Smooth muscle cell (in vitro differentiated cells): Measurements from ENCODE around the gene CIDEB. TPM values are rescaled to one million over a fixed set of nuclear protein-coding genes. Genes with fewer than 3 reads are reported as not detected.
A peak's percentile ranks its signal among the peaks of the same experiment; 100 is the strongest.

Experiments used
- DNase-seq: peaks from one replicate; lab custom pipeline; 2025; ENCODE audit not compliant: unreplicated experiment; lab: John Stamatoyannopoulos, UW
- H2AFZ ChIP-seq: fragments of 200-600 bp; sonication (generic); 2 replicates; pipeline ENCODE4 v1.6.0; 2016; ENCODE audit warnings: antibody characterized with exemption, low read depth, mild to moderate bottlenecking
- H3F3A ChIP-seq: fragments of 200-600 bp; sonication (generic); 2 replicates; pipeline ENCODE4 v1.6.0; 2017; ENCODE audit warnings: antibody characterized with exemption, low read depth
- H3K27ac ChIP-seq: fragments of 200-600 bp; sonication (generic); 2 replicates; pipeline ENCODE4 v1.5.1; 2016; ENCODE audit warnings: low read depth, mild to moderate bottlenecking
- H3K27me3 ChIP-seq: fragments of 200-600 bp; sonication (generic); 2 replicates; pipeline ENCODE4 v1.6.1; 2016; ENCODE audit warnings: low read depth, mild to moderate bottlenecking
- H3K36me3 ChIP-seq: fragments of 200-600 bp; sonication (generic); 2 replicates; pipeline ENCODE4 v1.5.1; 2016; ENCODE audit warnings: low read depth
- H3K4me1 ChIP-seq: fragments of 200-600 bp; sonication (generic); 2 replicates; pipeline ENCODE4 v1.5.1; 2016; ENCODE audit warnings: low read depth
- H3K4me2 ChIP-seq: fragments of 200-600 bp; sonication (generic); 2 replicates; pipeline ENCODE4 v1.6.0; 2016; ENCODE audit warnings: mild to moderate bottlenecking
- H3K4me3 ChIP-seq: fragments of 200-600 bp; sonication (generic); 2 replicates; pipeline ENCODE4 v1.5.1; 2016; ENCODE audit warnings: mild to moderate bottlenecking
- H3K79me2 ChIP-seq: fragments of 200-600 bp; sonication (generic); 2 replicates; pipeline ENCODE4 v1.6.0; 2016; ENCODE audit warnings: low read depth, mild to moderate bottlenecking
- H3K9ac ChIP-seq: fragments of 200-600 bp; sonication (generic); 2 replicates; pipeline ENCODE4 v1.6.0; 2016; ENCODE audit warnings: low read depth
- H3K9me3 ChIP-seq: fragments of 200-600 bp; sonication (generic); replicated peaks from 2 replicates; pipeline ENCODE4 v1.5.1; 2016; ENCODE audit warnings: low read depth
- H4K20me1 ChIP-seq: fragments of 200-600 bp; sonication (generic); 2 replicates; pipeline ENCODE4 v1.6.0; 2016; ENCODE audit warnings: low read depth
- CTCF ChIP-seq: fragments of 200-600 bp; sonication (generic); IDR thresholded peaks from 2 replicates; pipeline ENCODE4 v1.5.1; 2017; ENCODE audit warnings: borderline replicate concordance, mild to moderate bottlenecking, antibody characterized with exemption; ENCODE audit not compliant: insufficient read depth, poor library complexity, severe bottlenecking
- WGBS: methylation state at CpG from one replicate; pipeline ENCODE4 v1.1.7; 2016; ENCODE audit warnings: low lambda C conversion rate; 5-methylcytosine and 5-hydroxymethylcytosine counted together
- polyA plus RNA-seq: library from polyadenylated mRNA; unstranded; fragments of >200 nt; fragmentation: Nextera tagmentation; extraction: Ambion mirVana; gene quantifications from 2 replicates; pipeline ENCODE4 v1.2.1, GENCODE V29; 2016
- total RNA-seq: library from RNA; depleted of rRNA; stranded (reverse); fragments of >200 nt; gene quantifications from 2 replicates; pipeline ENCODE4 v1.2.3, GENCODE V29; 2014

Gene CIDEB
- total and polyA plus RNA-seq, 2 experiments from 2014 or later, result not detected

- TF ChIP-seq CTCF, result no peak
- no peak overlapping the region for H3K27ac ChIP-seq
These were observed 20.8 kb downstream of the CIDEB start for GRCh38 chr14:24286996-24287395.

GRCh38 chr14:24285351-24285750 lies 22.4 kb downstream of the CIDEB start:
- Histone ChIP-seq H3F3A (no peaks in the 10 kb centered on the region), H3K27ac (peak overlapping the region; percentile 22)
- DNase-seq, result no peak

More at GRCh38 chr14:24286996-24287395, 20.8 kb downstream of the CIDEB start:
- H3K4me2 ChIP-seq, result no peak overlapping the region
- H3F3A ChIP-seq, result no peaks in the 10 kb centered on the region
- DNase-seq, result no peak
- no peaks in the 10 kb centered on the region for H3K27me3 ChIP-seq
- no peaks in the 10 kb centered on the region for H3K36me3 ChIP-seq
- no peak overlapping the region for H3K4me3 ChIP-seq
- H3K4me1 ChIP-seq, result no peaks in the 10 kb centered on the region
- no peaks in the 10 kb centered on the region for H3K79me2 ChIP-seq
- no peaks in the 10 kb centered on the region for H3K9me3 ChIP-seq
- no peak overlapping the region for H2AFZ ChIP-seq
- no peaks in the 10 kb centered on the region for H4K20me1 ChIP-seq
- no peak overlapping the region for H3K9ac ChIP-seq
- WGBS, result 93% methylated on average over 5 of the region's 5 CpGs

GRCh38 chr14:24284501-24285035 lies 23.2 kb downstream of the CIDEB start:
- H3K4me3 ChIP-seq, result no peak overlapping the region
- no peak overlapping the region for H2AFZ ChIP-seq
- no peak for DNase-seq
- H3K4me1 ChIP-seq, result no peaks in the 10 kb centered on the region
- H3K9me3 ChIP-seq, result no peaks in the 10 kb centered on the region
- no peaks in the 10 kb centered on the region for H4K20me1 ChIP-seq
- H3K4me2 ChIP-seq, result no peak overlapping the region
- no peak overlapping the region for H3K9ac ChIP-seq
- no peak for TF ChIP-seq CTCF
- WGBS, result 94% methylated on average over 9 of the region's 11 CpGs
- no peaks in the 10 kb centered on the region for H3K27me3 ChIP-seq
- H3F3A ChIP-seq, result no peaks in the 10 kb centered on the region
- H3K36me3 ChIP-seq, result no peaks in the 10 kb centered on the region
- peak overlapping the region; percentile 22 for H3K27ac ChIP-seq
- H3K79me2 ChIP-seq, result no peaks in the 10 kb centered on the region

More at GRCh38 chr14:24285351-24285750, 22.4 kb downstream of the CIDEB start:
- H3K4me1 ChIP-seq, result no peaks in the 10 kb centered on the region
- H3K36me3 ChIP-seq, result no peaks in the 10 kb centered on the region
- H3K27me3 ChIP-seq, result no peaks in the 10 kb centered on the region
- no peaks in the 10 kb centered on the region for H3K79me2 ChIP-seq
- H3K9me3 ChIP-seq, result no peaks in the 10 kb centered on the region
- H2AFZ ChIP-seq, result no peak overlapping the region
- no peak overlapping the region for H3K4me2 ChIP-seq
- H4K20me1 ChIP-seq, result no peaks in the 10 kb centered on the region
- H3K4me3 ChIP-seq, result no peak overlapping the region
- TF ChIP-seq CTCF, result no peak
- 47% methylated on average over 4 of the region's 4 CpGs for WGBS
- no peak overlapping the region for H3K9ac ChIP-seq

GRCh38 chr14:24283796-24284460 lies 23.8 kb downstream of the CIDEB start:
- Histone ChIP-seq H3K9ac (no peak overlapping the region), H3K4me3 (no peak overlapping the region), H2AFZ (no peak overlapping the region), H3K4me2 (no peak overlapping the region), H3K9me3 (no peaks in the 10 kb centered on the region), H3K4me1 (no peaks in the 10 kb centered on the region), H3F3A (no peaks in the 10 kb centered on the region), H3K27ac (no peak overlapping the region), H3K79me2 (no peaks in the 10 kb centered on the region), H4K20me1 (no peaks in the 10 kb centered on the region), H3K36me3 (no peaks in the 10 kb centered on the region), H3K27me3 (no peaks in the 10 kb centered on the region)
- 95% methylated on average over 5 of the region's 5 CpGs for WGBS
- no peak for DNase-seq
- TF ChIP-seq CTCF, result no peak
